Measurements from ENCODE around the gene NECTIN3.

NECTIN3 gene

GRCh38 chr3:111241960-111242359 is 170.3 kb downstream of the NECTIN3 start:
- H3K4me3 ChIP-seq: no peak overlapping the region
- H3K4me1 ChIP-seq: no peaks in the 10 kb centered on the region
- H3K9ac ChIP-seq: no peak overlapping the region
- peaks cover 19 to 23% (median 23%) of the 10 kb centered on the region in 11 experiments for H3K9me3 ChIP-seq (replicated peaks in 1 of 11)
- H3K27ac ChIP-seq: no peak overlapping the region
- no peaks in the 10 kb centered on the region for H3K36me3 ChIP-seq
- no peaks in the 10 kb centered on the region for H3K27me3 ChIP-seq
- TF ChIP-seq Cebpa-rat (IDR thresholded peaks at IDR 0.05): no peak
- H4K20me1 ChIP-seq: no peaks in the 10 kb centered on the region
- no peak overlapping the region for H3K4me2 ChIP-seq

Measured in BLaER1 treated with 17β-estradiol and CSF1 and Interleukin-3, amounts not matched to agents 10 nM and 100 nM (cell line).